Activated naive CD8-positive, alpha-beta T cell treated with anti-CD3 and anti-CD28 coated beads, Interleukin-2, amount 50 U/mL, for 16 hours (primary cell): ENCODE results near the gene WDR7.

ENCODE experiments used
- DNase-seq: peaks from one replicate; pipeline ENCODE4 v3.0.0-alpha.2; 2020; ENCODE audit warnings: low read depth, low spot score

Gene WDR7

DNA sequence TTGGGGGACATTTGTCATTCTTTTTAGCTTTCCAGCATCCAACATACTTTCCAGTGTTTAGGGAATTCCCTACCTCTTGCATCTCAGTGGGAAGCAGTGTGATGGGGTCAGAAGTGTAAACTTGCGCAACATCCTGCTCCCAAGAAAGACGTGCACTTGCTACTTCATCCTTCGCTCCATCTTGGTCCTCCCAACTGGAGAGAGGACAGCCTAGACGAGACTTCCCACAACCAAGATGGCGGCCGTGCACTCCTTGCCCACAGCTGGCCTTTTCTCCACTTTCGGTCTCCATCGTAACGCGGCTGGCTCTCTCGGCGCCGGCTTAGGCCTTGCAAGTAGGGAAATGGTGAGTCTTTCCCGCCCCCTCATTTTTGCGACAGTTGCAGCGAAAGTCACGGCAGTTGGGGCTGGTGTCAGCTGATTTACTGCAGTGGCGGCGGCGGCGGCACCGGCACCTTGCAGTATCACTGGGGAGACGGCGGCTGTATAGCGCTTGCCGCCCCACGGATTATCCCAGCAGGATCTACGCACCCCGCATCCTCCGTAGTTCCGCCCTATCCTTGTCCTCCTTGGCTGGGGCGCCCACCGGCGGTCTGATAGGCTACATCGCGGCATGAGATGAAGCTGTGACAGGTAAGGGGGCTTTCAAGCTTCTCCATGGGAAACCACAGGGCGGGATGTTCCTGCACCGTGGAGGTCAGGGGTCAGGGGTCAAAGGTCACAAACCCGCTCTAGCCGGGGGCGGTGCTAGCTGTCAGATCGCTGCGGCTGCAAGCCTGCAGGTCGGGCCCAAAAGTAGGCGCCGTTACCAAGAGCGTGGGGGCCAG lies at the start of gene WDR7:
Gene WDR7, plus strand, starts transcription at position 416 of the 827 bp plus-strand sequence. CDS start 21,157 bp downstream, outside the sequence.
- peak; percentile 91 for DNase-seq

DNA sequence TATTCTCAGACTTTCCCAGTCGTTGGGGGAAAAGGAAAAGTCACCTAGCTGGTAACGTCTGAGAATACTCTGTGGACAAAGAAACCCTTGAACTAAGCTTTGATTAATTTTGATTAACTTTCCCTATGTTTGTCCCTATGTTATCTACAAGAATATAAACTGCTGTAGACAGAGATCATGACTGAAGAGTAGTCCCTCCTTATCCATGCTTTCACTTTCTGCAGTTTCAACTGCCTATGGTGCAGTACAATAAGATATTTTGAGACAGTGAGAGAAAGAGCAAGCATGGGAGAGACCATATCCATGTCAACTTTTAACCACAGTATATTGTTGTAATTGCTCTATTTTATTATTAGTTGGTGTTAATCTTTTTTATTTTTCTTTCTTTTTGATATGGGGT lies 44.5 kb upstream of the WDR7 start:
- DNase-seq, result no peak

DNA sequence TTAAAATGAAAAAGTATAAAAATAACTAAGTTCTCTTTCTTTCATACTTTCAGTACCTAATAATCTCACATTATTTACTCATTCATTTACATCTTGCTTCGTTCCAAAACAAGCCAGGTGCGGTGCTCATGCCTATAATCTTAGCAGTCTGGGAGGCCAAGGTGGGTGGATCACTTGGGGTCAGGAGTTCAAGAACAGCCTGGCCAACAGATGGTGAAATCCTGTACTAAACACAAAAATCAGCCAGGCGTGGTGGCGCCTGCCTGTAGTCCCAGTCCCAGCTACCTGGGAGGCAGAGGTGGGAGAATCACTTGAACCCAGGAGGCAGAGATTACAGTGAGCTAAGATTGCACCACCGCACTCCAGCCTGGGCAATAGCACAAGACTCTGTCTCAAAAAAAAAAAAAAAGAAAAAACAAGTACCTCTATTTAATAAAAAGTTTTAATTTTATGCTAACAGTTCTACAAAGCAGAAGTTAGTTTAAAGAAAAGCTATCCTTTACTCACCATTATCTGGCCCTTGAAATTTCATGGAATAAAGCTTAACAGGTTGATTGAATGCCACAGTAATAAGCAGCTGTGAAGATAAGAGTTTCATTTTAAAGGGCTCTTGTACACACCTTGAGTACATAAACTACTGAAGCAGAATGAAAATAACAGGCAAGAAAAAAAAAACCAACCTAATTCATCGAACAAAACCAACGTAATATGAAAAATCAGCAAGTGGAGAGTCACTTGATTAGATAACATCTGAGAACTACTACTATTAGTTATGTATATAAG lies 35.2 kb upstream of the WDR7 start:
- no peak for DNase-seq

DNA sequence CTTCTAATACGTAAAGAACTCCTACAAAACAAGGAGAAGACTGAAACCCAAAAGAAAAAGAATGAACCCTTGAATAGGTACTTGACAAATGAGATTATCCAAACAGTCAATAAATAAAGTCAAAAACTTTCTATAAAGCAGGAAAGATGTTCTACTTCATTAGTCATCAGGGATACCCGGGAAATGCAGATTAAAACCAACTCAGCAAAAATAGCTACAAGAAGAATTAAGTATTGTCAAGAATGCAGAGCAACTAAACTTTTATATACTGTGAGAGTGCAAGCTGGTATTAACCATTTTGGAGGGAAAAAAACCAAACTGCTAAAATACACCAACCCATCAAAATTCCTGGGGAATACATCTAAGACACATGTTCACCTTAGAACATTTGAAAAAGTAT lies 23.2 kb upstream of the WDR7 start:
- no peak for DNase-seq

DNA sequence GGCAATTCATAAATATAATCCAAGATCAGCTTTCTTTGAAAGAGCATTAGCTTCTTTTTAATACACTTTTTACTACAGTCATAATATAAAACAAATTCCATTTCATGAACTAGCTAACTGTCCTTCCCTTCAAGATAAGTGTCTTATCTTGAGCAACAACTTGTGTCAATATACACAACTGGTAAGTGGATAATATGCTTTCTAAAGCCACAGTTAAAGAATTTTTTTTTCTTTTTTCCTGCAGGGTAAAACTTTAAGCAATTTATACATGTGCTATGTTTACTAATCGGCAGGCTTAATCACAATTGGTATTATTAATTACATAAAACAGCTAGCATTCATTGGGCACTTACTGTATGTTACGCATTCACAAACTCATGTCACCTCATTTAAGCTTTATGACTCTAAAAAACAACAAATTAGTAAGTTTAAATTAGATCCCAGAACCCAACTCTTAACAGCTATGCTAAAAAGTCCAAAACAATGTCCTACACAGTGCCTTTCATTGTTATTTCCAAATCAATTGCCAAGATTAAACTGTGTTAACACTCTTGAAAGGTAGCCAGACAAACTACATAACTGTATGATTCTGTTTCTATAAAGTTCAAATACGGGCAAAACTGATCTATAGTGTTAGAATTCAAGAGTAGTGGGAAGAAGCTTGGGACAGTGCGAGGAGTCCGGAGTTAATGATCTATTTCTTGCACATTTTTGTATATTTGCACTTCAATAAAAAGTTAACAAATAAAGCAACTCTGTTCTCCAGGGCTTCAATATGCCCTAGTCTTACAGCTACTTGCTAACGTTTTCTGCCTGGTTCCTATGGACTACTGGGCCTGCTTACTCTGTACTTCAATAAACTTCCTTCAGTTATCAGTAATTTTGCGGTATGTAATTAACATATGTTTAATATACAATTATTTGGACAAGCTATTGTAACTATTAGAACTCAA lies 18.8 kb upstream of the WDR7 start:
- DNase-seq, result no peak

DNA sequence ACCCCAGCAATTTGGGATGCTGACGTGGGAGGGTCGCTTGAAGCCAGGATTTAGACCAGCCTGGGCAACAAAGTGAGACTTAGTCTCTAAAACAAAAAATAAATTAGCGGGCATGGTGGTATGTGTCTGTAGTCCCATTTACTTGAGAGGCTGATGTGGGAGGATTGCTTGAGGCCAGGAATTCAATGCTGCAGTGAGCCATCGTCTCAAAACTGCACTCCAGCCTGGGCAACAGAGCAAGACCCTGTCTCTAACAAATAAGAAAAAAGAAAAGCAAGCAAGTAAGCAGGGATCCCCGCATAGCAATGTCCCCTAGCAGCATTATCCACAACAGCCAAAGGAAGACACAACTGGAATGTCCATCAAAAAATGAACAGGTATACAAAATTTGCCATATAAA lies 16.2 kb upstream of the WDR7 start:
- no peak for DNase-seq

DNA sequence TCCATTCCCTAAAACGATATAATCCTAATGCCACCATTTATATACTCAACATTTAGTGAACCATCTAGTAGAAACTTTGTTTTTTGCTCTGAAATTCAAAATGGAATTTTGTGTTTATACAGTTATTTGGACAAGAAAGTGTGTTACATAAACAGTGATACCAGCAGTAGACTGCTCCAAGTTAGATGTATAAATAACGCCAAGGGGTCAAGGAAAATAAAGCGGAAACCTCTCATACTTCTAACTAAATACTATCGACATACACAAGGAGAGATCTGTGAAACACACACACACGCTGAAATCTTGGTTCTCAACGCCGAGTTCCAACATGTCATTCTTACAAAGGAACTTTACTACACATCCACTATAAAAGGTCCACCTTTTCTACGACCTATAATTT lies 14.0 kb upstream of the WDR7 start:
- no peak for DNase-seq

DNA sequence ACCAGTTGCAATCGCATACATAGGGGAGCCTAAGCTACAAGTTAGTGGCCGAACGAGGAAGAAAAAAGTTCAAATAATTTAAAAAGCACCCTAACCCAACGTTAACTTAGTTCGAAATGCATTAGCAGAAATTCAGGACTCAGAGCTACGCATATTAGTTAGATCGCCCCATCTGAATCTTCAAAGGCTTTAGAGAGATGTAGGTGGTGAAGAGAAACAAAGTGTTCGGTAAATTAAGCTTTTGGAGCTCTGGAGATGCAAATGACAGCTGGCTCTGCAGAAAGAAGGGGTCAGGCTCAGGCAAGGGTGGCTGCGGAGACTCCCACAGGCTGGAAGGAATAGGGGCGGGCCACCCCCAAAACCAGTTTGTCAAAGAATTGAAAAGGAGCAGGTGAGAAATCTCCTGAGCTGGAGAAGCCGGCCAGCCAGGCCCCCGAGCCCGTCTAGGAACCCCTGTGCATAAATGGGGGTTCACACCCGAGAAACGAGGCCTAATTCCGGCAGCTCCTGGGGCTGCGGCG lies 13.4 kb upstream of the WDR7 start:
- DNase-seq, result no peak

DNA sequence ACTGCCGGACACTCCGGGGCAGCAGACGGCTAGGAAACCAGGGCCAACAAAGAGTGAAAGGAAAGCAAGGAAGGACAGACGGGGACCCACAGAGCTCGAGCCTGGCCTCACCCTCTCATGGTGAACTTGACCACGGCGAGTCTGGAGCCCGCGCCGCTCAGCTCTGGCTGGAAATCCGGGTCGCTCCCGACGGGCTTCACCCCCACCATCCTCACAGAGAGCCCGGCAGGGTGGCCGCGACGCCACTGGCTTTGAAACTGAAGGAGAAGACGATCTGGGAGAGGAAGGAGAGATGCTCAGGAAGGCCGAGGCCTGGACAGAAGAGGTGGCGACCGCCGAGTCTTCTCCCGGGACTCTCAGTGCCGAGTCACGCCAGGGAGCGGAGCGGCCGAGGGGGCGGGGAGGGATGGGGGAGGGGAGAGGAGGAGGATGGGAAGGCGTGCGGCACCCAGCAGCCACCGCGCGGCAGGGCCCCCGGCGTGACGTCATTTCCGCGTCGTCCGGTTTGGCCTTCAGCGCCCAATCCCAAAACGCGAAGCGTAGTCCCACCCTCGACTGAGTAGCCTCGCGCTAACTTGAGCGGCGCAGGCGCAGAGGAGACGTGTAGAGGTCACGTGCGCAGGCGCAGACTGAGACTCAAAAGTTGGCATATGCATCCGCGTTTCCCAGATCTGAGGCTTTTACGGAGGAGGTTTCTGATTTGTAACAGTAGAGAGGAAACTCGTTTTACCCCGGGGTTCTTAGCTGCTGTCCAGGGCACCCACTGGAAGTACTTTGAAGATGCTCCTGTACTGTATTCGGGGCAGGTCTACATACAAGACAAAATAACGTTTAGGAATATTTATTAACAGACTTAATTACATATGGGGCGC lies 12.7 kb upstream of the WDR7 start, which contains the start of gene TXNL1:
Gene TXNL1, minus strand, starts transcription at position 361 of the 872 bp plus-strand sequence. Its CDS starts 152 bp downstream, at position 209.
- DNase-seq, result peak; percentile 98

- no peak for DNase-seq
Measured at GRCh38 chr18:56639104-56639381, 12.1 kb upstream of the WDR7 start.

DNA sequence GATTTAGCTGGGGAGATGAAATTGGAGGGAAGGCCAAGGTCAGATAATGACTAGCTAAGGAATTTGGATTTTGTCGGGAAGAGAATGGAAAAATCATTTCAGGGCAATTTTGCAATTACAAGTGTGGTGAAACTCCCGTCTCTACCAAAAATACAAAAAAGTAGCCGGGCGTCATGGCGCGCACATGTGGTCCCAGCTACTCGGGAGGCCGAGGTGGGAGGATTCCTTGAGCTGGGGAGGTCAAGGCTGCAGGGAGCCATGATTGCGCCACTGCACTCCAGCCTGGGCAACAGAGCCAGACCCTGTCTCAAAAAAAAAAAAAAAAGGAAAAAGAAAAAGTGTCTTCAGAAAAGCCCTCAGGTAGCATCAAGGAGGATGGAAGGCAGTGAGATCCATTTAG lies 11.6 kb upstream of the WDR7 start:
- no peak for DNase-seq

- DNase-seq, result no peak
Measured at GRCh38 chr18:56641714-56642337, 9.3 kb upstream of the WDR7 start.

DNA sequence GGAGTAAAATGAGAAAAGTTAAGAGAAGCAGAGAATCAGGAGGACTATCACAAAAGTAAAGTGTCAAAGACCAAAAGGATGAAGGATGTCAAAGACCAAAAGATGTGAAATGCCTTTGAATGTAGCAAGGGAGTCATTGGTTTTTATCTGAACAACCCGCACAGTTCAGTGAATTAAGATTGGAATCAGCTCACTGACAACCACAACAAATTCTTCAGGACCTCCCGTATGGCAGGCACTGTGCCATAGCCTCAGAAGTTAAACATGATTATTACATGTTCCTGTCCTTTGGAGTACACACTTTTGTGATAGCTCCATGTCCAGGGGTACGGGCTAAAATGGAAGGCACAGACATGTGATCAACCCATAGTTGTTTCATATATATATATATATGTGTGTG lies 7.8 kb upstream of the WDR7 start:
- DNase-seq, result no peak

GRCh38 chr18:56645415-56646016 lies 5.6 kb upstream of the WDR7 start:
- DNase-seq, result no peak

GRCh38 chr18:56647071-56647470 lies 4.1 kb upstream of the WDR7 start:
- no peak for DNase-seq

GRCh38 chr18:56647951-56648893 lies 2.9 kb upstream of the WDR7 start:
- no peak for DNase-seq

GRCh38 chr18:56649996-56650395 lies 1.2 kb upstream of the WDR7 start:
- DNase-seq, result no peak

- no peak for DNase-seq
Measured at GRCh38 chr18:56651771-56652092, 573 bp downstream of the WDR7 start.

DNA sequence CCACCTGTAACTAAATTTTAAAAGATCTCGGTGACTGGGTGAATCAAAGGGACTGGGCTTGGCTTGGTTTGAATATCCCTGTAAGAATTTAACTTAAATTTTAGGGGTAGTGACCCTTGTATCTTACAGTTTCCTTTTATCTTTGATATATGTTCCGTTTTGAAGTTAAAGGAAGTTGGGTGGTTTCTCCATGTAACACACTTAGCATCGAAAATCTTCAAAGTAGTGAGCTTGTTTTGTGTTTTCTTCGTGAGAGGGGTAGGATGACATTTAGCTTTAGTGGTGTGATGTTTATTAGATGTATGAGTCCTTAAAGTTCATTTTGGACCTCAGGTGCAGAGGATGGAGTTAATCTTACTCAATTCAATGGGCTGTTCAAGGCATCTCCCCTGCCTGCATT lies 1.6 kb downstream of the WDR7 start:
- DNase-seq, result no peak
